SKM-1 (cell line): ENCODE results near the gene RSRC2.
"Not testable (repeated sequence)": the region's sequence is repeated elsewhere in the genome, so short reads cannot be mapped to it uniquely, and the experiment has no call there.

Experiments used
- DNase-seq: peaks from one replicate; lab custom pipeline; 2025; ENCODE audit not compliant: unreplicated experiment; lab: John Stamatoyannopoulos, UW

The RSRC2 gene

DNA sequence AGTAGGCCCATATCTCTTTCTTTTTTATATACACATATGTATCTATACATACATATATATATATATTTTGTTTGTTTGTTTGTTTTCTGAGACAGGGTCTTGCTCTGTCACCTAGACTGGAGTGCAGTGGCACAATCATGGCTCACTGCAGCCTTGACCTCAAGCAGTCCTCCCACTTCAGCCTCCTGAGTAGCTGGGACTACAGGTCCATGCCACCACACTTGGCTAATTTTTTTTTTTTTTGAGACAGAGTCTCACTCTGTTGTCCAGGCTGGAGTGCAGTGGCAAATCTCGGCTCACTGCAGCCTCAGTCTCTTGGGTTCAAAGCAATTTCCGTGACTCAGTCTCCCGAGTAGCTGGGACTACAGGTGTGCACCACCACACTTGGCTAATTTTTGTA lies 38.9 kb downstream of the RSRC2 start:
- not testable (repeated sequence) for DNase-seq

DNA sequence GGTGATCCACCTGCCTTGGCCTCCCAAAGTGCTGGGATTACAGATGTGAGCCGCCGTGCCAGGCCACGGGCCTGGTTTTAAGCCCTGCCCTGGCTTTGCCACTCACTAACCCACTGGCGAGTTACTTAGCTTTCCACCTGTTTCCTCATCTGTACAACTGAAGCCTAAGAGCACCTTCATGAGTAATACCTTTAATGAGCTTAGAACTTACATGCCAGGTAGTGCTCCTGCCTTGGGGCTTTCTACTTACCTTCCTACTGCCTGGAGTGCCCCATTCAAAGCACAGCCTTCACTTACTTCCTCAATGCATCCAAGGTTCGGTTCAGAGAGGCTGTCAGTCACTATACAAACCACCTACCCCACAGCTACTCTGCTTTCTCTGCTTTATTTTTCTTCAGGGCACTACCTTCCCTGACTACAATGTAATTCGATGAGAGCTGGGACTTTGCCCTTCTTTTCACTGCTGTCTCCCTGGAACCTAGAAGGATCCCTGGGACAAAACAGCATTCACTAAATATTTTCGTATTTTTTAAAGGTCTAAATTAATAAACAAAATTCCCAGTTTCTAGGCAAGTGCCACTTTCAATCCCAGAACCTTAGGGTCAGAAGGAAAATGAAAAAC lies 39.8 kb downstream of the RSRC2 start:
- no peak for DNase-seq

- DNase-seq: not testable (repeated sequence)
Measured at GRCh38 chr12:122486360-122486759, 40.4 kb downstream of the RSRC2 start.

DNA sequence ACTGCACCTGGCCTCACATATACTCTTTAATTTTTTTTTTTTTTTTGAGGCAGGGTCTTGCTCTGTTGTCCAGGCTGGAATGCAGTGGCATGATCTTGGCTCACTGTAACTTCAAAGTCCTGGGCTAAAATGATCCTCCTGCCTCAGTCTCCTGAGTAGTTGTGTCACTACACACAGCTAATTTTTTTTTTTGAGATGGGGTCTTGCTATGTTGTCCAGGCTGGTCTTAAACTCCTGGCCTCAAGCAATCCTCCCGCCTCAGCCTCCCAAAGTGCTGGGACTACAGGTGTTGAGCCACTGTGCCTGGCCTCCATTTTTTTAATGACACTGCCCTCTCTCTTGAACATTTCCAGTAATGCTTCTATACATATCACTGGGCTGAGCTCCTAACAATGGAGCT lies 42.4 kb downstream of the RSRC2 start:
- not testable (repeated sequence) for DNase-seq

GRCh38 chr12:122483969-122484368 lies 42.8 kb downstream of the RSRC2 start:
- no peak for DNase-seq

DNA sequence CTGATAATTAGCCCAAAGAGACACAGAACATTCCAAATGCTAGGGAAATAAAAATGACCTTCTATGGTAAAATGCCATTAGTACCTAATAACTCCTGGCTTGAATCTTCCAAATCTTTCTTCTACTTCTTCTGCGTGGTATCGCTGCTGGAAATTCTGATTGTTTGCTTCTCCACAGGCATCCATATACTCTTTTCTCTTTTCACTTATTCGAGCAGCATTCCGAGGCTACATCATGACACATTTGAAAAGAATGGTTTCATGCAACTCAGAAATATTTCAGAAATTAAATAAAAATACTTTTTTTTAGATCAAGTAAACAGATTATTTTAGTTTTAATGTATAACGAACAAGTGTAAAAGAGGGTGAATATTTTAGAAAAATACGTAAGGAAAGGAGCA lies 44.9 kb downstream of the RSRC2 start:
- DNase-seq: no peak

DNA sequence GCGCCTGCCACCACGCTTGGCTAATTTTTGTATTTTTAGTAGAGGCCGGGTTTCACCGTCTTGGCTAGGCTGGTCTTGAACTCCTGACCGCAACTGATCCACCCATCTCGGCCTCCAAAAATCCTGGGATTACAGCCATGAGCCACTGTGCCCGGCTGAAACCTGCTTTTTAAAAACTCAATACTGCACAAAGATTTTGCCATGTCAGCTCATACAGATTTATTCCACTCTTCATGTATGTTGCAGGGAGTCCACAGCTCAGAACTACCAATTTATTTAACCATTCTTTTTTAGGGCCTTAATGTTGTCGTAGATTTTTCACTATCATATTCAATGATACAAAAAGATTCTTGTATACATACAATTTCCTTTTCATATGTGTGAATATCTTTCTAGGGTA lies 46.0 kb downstream of the RSRC2 start:
- DNase-seq: no peak

DNA sequence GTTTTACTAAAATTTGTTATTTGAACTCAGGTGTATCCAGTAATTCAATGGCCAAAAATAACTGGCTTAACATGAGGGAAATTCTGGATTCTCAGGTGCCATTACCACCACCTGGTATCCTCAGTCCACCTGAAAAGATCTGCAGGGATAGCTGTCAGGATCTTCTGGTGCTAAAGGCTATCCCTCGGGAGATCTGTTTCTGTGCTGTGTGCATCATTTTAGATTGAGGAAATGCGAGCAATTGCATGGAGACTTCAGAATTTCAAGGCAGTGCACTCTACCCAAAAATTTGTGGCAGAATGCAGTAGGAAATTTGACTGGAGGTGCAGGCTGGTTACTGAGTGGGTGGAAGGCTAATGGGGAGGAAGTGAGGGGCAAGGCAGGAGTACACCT lies 52.4 kb downstream of the RSRC2 start:
- no peak for DNase-seq

- DNase-seq: no peak
Measured at GRCh38 chr12:122473543-122474323, 53.0 kb downstream of the RSRC2 start.

DNA sequence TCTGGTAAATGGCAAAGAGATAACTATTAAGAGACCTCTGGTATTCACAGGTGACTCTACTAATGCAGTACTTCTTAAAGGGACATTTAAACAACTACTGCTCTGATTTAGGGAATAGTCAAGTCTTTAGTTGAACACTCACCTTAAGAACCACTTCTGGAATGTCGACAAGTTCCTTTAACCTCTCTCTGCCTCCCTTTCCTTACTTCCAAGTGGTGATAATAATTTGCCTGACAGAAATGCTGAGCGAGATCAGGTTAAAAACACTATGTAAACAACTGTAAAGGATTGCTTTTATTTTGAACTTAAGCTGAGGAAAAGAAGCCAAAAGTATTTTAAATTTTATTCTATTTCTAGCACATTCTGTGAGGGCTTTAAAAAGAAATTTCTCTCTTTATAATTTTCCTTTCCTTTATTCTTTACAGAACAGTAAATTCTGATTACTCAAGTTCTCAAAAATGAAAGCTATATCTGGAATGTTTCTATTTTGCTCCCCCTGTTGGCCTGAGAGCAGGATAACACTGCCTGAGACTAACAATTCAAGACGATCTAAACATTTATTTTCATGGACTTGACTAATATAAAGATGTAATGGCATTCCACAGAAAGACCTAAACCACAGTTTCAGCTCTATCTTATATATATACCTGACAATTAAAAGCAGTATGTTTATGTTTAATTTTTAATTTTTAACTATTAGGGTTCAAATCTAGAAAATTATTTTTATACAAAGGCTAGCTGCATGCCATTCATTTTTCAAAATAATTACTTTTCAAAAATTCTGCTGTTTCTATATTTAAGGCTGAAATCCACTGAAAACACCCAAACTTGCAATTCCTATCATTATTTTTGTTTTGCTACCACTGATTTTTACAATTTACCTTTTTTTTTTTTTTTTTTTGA lies 55.2 kb downstream of the RSRC2 start:
- no peak for DNase-seq

DNA sequence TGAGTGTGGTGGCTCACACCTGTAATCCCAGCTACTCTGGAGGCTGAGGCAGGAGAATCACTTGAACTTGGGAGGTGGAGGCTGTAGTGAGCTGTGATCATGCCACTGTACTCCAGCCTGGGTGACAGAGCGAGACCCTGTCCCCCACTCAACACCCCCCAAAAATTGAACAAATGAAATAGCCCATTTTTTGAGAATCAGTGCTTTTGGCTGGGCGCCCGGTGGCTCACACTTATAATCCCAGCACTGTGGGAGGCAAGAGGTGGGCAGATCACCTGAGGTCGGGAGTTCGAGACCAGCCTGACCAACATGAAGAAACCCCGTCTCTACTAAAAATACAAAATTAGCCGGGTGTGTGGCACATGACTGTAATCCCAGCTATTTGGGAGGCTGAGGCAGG lies 56.2 kb downstream of the RSRC2 start:
- DNase-seq: not testable (repeated sequence)

GRCh38 chr12:122469856-122470255 lies 56.9 kb downstream of the RSRC2 start:
- not testable (repeated sequence) for DNase-seq

GRCh38 chr12:122467983-122468382 lies 58.8 kb downstream of the RSRC2 start:
- no peak for DNase-seq

- DNase-seq: not testable (repeated sequence)
Measured at GRCh38 chr12:122464317-122465042, 62.3 kb downstream of the RSRC2 start.

- no peak for DNase-seq
Measured at GRCh38 chr12:122460641-122461040, 66.1 kb downstream of the RSRC2 start.

DNA sequence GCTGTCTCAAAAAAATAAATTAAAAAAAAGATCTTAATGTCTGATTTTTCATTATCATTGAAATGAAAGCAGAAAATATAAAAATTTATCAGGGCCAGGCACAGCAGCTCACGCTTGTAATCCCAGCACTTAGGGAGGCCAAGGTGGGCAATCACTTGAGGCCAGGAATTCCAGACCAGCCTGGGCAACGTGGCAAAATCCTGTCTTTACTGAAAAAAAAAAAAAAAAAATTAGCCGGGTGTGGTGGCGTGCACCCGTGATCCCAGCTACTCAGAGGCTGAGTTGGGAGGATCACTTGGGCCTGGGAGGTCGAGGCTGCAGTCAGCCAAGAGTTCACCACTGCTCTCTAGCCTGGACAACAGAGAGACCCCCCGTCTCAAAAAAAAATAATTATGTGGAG lies 66.7 kb downstream of the RSRC2 start:
- DNase-seq: no peak

DNA sequence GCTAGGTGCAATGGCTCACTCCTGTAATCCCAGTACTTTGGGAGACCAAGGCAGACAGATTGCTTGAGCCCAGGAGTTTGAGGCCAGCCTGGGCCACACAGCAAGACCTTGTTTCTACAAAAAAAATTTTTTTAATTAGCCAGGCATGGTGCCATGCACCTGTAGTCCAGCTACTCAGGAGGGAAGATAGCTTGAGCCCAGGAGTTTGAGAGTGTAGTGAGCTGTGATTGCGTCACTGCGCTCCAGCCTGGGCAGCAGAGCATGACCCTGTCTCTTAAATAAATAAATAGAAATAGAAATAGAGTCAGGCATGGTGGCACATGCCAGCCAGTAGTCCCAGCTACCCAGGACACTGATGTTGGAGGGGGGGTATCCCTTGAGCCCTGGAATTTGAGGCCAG lies 67.5 kb downstream of the RSRC2 start:
- DNase-seq: no peak

- no peak for DNase-seq
Measured at GRCh38 chr12:122458105-122459035, 68.4 kb downstream of the RSRC2 start.

DNA sequence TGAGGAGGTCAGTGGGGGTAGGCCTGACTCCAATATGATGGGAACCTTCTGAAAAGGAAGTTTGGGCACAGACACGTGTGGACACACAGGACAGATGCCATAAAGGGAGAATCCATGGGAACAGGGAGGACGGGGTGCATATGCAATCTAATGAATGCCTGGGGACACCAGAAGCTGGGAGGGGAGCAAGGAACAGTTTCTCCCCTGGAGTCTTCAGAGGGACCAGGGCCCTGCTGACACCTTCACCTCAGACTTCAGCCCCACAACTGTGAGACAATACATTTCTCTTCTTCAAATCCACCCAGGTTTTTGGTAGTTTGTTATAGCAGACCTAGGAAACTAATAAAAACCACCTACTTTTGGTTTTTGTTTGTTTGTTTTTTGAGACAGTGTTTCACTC lies 69.1 kb downstream of the RSRC2 start:
- no peak for DNase-seq

- no peak for DNase-seq
Measured at GRCh38 chr12:122454739-122455138, 72.0 kb downstream of the RSRC2 start.
